Middle frontal gyrus (tissue), 1 donor: ENCODE results near the gene ROMO1.

Source experiments
- DNase-seq: peaks from one replicate; pipeline ENCODE4 v3.0.0-alpha.2; 2015; ENCODE audit warnings: low spot score; ENCODE audit errors: extremely low spot score

ROMO1 gene

GRCh38 chr20:35699127-35699956 is at the start of gene ROMO1, which contains the start of gene NFS1:
Gene ROMO1, plus strand, starts transcription at chr20:35699405. Its CDS starts 228 bp downstream, at chr20:35699633.
Gene NFS1, minus strand, starts transcription at chr20:35699352. Its CDS starts 64 bp downstream, at chr20:35699288.
- peak; percentile 85 for DNase-seq

DNA sequence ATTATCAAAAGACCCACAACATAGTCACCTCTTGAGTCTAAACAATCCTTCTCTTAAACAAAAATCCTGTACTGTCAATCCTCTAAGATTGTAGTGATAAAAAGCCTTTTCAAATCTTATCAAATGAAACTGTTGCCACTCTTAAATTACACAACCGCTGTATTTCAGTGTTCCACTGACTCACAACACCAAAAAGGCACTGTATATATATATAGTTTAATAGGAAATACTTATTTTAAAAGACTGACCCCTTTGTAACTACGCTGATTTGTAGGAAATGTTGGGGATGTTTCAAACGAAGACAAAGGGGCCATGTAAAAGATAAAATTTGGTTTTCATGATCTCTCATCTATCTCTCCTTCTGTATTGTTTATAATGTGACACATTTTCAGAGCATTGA is 48.6 kb upstream of the ROMO1 start:
- no peak for DNase-seq

DNA sequence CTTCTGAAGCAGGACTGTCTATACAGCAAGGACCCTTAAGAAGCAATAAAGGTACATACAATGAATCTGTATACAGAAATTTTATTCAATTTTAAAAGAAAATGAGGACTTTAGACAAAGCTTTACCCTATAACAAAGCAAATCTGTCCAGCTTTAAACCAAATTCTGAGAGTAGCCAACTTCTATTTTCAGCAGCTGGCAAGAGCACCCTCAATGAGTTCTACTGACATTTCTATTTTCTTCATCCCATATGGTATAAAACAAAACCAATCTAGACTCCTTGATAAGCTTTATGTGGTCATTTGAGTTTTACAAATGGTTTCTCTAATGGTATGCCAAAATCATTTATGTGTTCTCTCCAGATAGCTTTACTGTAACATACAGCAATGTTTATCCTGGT is 47.2 kb upstream of the ROMO1 start:
- peak; percentile 11 for DNase-seq

DNA sequence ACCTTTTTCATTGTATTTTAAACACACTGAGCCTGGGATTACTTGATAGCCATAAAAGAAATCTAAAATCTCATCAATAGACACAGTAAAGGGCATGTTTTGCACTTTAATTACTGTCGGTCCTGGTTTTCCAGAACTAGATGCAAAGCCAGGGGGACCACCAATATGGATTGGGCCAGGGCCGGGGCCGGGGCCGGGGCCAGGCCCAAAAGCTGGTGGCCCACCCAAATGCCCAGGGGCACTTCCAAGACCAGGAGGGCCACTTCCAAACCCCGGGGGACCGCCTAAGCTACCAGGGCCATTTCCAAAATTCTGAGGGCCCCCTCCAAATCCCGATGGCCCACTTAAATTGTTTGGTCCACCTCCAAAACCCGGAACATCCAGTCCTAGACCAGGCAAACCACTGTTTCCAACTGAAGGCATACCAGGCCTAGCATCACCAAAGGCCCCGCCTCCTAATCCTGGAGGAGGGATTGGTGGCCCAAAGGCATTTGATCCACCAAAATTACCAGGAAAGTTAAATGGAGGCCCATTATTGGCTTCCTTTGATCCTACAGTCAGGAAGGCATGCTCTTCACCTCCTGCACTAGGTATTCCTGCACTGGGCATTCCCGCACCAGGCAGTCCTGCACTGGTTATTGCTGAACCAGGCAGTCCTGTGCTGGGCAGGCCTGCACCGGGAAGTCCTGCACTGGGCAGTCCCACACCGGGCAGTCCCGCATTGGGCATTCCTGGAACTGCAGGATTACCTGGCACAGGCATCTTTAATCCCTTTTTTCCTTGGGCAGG is 46.4 kb upstream of the ROMO1 start:
- no peak for DNase-seq

DNA sequence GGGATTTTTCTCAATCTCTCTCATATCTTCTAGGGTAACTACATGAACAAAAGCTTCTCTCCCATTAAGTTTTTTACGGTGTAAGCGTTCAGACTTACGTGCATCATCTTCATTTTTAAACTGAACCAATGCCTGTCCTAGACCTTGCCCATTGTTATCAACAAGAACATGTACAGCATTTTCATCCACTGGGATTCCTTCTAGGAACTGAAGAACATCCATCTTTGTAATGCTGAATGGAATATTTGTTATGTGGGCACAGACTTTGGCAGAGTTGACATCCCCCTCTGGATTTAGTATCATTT is 45.8 kb upstream of the ROMO1 start:
- DNase-seq: no peak

DNA sequence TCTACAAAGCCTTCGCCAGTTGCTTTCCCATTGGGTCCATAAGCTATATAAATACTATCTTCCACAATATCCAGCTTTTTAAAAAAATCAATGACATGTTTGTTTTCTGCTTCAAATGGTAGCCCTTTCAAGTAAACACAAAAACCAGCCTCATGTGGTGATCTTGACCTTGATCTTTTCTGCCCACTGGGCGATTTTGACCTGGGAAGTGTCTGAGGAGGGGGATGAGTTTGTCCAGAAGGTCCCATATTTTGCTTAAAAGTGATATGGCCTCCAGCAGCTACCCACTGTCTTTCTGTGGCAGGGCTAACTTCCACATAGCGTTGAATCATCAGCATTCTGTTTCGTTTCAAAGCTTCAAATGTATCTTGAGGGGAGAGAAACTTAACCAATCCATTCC is 45.3 kb upstream of the ROMO1 start:
- DNase-seq: no peak

DNA sequence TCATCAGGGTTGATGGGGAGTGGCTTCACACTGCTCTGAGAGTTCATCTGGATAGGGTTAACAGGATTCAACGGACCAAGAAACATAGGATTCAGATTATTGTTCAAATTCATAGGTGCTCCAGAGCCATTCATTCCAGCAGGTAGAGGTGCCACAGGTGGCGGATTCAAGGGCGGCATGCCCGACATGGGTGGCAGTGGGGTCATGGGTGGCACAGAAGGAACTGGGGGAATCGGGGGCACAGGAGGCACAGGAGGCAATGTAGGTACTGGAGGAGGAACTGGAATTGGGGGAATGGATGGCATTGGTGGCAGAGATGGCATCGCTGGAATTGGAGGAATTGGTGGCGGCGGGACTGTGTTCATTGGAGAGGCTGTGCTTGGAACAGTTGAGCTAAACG is 44.8 kb upstream of the ROMO1 start:
- no peak for DNase-seq

DNA sequence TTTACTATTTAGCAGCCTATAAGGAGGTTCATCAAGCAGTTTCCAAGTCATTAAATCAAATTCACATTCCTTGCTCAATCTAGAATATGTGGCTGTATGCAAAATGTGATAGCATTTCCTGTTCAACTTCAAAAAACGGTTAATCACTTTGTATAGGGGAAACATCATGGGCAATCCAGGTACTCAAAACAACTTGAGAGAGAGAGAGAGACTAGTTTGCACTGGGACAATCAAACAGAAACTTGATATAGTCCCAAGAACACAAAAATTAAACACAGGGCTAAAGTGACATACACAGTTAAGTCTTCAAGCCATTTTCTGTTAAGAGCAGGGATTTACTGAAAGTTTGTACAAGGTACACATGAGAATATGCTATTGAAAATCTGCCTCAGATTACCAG is 41.9 kb upstream of the ROMO1 start:
- no peak for DNase-seq

GRCh38 chr20:35660122-35660937 is 38.9 kb upstream of the ROMO1 start:
- DNase-seq: no peak

DNA sequence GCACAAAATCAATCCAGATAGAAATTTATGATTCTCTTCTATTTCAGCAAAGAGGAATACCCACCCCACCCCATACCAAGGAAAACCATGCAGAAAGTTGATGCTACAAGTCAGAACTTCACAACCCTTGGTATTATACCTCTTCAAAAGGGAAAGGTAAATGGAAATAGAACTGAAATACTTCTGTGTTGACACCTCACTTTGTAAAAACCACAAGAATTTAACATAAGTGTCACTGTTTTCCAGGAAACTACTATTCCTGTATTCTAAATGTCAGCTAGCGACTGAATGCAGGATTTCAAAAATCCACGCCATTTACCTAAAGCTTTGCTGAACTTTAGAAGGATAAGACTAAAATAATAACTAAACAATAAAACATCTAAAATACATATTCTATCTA is 38.2 kb upstream of the ROMO1 start:
- DNase-seq: no peak

DNA sequence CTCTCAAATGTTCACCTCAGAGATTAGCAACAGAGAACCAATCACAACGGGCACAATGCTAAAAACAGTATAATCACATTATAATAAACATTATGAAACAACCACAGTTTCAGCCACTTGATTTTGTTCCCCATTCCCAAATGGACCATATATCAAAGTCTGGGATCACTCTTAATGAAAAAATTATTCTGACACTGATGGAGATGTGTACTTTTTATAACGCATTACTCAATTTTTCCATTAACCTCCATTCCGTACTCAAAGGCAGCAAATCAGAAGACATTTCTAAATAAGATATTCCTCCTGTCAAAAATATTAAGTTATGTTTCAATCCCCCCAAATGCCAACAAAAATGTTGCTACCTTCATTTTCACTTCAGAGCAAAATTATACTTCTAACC is 37.3 kb upstream of the ROMO1 start:
- DNase-seq: no peak

DNA sequence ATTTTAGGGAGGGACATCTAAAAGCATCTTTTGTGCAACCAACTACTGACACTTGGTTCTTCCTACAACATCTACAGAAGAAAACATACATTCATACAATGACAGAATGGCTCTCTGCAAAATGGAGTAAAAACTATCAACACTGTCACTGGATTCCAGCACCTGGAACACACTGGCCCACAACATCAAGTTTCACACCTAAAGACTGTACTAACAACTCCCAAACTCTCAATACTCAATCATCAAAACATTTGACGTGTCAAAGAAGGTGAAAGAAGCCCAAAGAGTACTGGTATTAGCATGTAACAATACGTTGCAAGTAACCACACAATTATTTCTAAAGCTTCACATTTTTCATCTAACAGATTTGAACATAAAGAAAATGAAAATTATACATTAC is 36.7 kb upstream of the ROMO1 start:
- DNase-seq: no peak

GRCh38 chr20:35663516-35664465 is 35.4 kb upstream of the ROMO1 start:
- DNase-seq: no peak

DNA sequence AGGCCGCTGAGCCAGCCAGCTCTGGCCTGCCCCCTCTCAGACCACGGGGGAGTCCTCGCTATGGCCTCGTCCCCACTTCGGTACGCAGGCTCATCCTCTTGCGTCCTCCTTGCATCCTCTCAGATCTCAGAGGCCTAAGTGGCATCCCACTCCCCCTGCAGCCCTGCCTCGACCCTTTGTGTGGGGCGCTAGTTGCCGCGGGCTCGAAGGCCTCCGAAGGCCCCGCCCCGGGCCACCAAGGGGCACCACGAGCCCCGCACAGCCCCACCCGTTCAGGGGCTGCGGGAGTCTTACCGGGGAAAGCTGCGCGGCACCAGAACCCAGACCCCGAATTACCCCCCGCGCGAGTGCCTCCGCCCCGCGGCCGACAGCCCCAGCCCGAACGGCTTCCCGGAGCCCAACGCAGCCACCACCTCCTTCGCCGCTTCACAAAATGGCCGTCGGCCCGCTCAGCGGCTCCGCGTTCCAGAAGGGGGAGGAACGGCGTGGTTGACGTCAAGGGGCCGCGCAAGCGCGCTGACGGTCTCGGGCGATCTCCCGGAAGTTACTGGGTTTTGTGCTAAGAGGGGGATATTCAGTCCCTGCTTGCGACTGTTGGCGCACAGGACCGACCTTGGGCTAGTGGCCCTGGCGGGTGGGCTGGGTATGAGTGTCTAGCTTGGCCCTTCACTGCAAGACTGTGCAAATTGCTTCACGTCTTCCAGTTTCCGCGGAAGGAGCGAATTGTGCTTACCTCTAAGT is 34.6 kb upstream of the ROMO1 start, which contains the start of the genes CPNE1 and RBM12:
CPNE1 (minus strand) TSS at position 435 of the 741 bp plus-strand sequence. CDS start 31,977 bp downstream, outside the sequence.
RBM12 (minus strand) TSS at position 435 of the 741 bp plus-strand sequence. CDS start 9,578 bp downstream, outside the sequence.
- peak; percentile 90 for DNase-seq

- DNase-seq: no peak
Observed at GRCh38 chr20:35665949-35666288, 33.3 kb upstream of the ROMO1 start.

- DNase-seq: no peak
Observed at GRCh38 chr20:35669221-35669620, 30.0 kb upstream of the ROMO1 start.

DNA sequence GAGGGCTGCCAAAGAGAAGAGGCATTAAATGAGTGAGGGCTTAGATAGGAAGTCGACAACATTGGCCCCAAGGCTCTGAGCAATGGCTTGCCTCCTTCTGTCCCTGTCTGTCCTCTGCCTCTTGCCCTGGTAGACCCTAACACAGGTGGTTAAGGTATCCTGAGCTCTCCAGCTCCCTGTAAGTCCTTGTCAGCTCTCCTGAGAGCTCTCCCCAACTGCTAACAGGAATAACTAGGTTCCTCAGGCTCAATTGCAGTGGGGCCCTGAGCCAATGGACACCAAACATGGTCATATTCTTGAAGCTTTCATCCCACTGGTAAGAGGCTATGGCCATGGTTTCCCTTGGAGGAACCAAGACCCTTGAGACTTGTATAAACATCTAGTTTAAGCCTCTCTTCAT is 29.5 kb upstream of the ROMO1 start:
- DNase-seq: no peak

DNA sequence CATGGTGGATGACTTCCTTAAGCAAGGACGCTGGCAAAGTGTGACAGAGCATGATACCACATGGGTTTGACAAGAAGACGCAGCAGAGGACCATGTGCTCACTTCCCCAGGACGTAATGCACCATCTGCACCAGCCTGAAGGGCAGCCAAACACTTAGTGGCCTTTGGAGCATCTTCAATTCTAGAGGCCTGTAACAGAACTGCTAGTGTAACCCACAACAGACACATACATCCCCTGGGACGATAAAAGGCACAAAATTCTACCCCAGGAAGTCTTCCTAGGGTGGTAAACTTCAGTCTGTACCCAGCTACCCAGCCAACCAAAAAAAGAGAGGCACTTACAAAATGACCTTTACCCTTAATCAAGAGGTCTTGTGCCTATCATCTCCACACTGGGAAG is 25.3 kb upstream of the ROMO1 start:
- no peak for DNase-seq

DNA sequence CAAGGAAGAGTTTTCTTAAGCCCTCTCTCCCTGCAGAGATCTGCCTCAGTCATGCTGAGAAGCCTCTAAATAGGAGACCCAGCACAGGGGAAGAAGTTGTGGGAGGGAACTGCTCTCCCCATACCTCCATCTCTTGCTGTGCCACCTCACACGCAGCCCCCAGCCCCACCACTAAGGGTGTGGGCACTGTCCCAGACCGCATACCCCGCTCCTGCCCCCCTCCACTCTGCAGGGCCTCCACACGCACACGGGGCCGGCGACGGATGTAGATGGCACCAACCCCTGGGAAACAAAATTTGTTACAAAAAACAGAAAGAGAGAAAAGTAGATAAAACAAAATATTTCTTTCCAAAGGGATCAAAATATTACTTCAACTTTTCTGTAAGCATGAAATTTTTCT is 24.3 kb upstream of the ROMO1 start:
- no peak for DNase-seq
